Measurements from ENCODE around the gene SYTL2. TPM values are rescaled to one million over a fixed set of nuclear protein-coding genes. Genes with fewer than 3 reads are reported as not detected.

SYTL2 gene
- total RNA-seq, 1 experiment from 2014 or later, result 5.2 TPM

DNA sequence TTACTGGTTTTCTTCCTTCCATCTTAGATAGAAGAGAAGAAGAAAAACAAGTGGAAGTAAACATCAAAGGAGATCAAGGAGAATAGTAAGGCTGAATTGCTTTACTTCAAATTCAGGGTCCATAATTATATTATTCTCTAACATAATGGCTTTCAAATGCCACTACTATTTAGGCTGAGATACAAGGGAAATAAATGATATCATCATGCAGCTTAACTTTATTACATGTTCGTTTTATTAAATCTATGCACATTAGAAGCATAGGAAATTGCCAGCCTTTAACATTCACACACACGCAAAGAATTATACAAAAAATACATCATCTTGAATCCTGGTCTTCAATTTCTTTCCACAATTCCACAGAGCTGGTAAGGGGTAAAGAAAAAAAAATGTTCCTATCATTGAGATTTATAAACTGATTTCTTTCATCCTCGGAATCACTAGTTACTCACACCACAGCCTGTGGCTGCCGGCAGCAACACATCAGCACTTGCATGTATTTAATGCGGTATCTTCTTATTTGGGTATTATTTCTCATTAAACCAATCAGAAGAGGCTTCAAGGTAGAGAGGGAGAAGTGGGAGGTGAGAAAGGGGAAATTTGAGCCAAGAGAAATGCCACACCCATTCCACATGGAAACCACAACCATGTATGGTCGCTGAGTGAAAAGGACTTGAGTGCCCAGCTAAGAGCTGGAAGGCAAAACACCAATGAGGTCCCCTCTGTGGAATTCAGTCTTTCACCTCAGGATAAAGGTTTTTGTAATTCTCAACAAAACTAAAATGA is 26.3 kb downstream of the SYTL2 start:
- Histone ChIP-seq H4K8ac (replicated peaks; ENCODE audit: insufficient read length, low read depth, low read length) (no peak overlapping the region), H3K4me1 (ENCODE audit: insufficient read depth, low read length) (no peaks in the 10 kb centered on the region), H3K79me2 (ENCODE audit: insufficient read depth, low read length) (no peaks in the 10 kb centered on the region), H3K23ac (ENCODE audit: insufficient read length, low read depth, low read length) (no peak overlapping the region), H3K4me2 (ENCODE audit: insufficient read depth, insufficient read length, low read length) (no peak overlapping the region), H4K91ac (ENCODE audit: insufficient read length, low read depth, low read length) (no peak overlapping the region), H3K79me1 (ENCODE audit: insufficient read depth, low read depth, low read length, poor library complexity, severe bottlenecking) (no peaks in the 10 kb centered on the region), H3K9me3 (ENCODE audit: control insufficient read depth, low read depth, low read length) (no peaks in the 10 kb centered on the region), H3K18ac (ENCODE audit: insufficient read length, low read depth, low read length) (no peak overlapping the region), H2BK20ac (ENCODE audit: low read depth, low read length, poor library complexity, severe bottlenecking) (no peak overlapping the region), H2BK12ac (ENCODE audit: insufficient read length, low read depth, low read length) (no peak overlapping the region), H4K20me1 (ENCODE audit: control insufficient read depth, insufficient read depth, insufficient read length) (no peaks in the 10 kb centered on the region), H2AFZ (ENCODE audit: low read length) (no peak overlapping the region), H2BK15ac (ENCODE audit: low read depth, low read length) (no peak overlapping the region), H2BK120ac (ENCODE audit: low read depth, low read length, poor library complexity, severe bottlenecking) (no peak overlapping the region), H2AK5ac (ENCODE audit: insufficient read length, low read length) (no peak overlapping the region), H3K23me2 (ENCODE audit: insufficient read length, low read depth, low read length, poor library complexity, severe bottlenecking) (no peaks in the 10 kb centered on the region), H2BK5ac (ENCODE audit: insufficient read length, low read length) (no peak overlapping the region), H3T11ph (ENCODE audit: low read length) (no peak overlapping the region), H3K27me3 (ENCODE audit: insufficient read depth, low read length) (no peaks in the 10 kb centered on the region), H3K4ac (ENCODE audit: low read depth, low read length) (no peak overlapping the region), H3K56ac (ENCODE audit: insufficient read length, low read depth, low read length) (no peak overlapping the region), H3K9ac (ENCODE audit: extremely low read depth, insufficient read length, low read length) (no peak overlapping the region), H3K27ac (ENCODE audit: insufficient read length, low read depth, low read length) (no peak overlapping the region), H3K14ac (ENCODE audit: insufficient read depth, low read length) (no peak overlapping the region), H4K5ac (ENCODE audit: insufficient read length, low read depth, low read length) (no peak overlapping the region)
- Mint-ChIP-seq H3K27ac (no peak overlapping the region), H3K27me3 (ENCODE audit: low read depth) (no peaks in the 10 kb centered on the region), H3K4me3 (no peak overlapping the region), H3K4me1 (peaks cover 0 to 12% of the 10 kb centered on the region in 2 experiments; a peak in 2 of 4 replicates), H3K9me3 (peaks cover 8 to 13% of the 10 kb centered on the region in 2 experiments), H3K36me3 (ENCODE audit: insufficient read depth in 1 of 3, low read depth in 3 of 3) (peaks cover 3 to 13% (median 5%) of the 10 kb centered on the region in 3 experiments; a peak in 5 of 7 replicates)
- TF ChIP-seq, protein P1, sequence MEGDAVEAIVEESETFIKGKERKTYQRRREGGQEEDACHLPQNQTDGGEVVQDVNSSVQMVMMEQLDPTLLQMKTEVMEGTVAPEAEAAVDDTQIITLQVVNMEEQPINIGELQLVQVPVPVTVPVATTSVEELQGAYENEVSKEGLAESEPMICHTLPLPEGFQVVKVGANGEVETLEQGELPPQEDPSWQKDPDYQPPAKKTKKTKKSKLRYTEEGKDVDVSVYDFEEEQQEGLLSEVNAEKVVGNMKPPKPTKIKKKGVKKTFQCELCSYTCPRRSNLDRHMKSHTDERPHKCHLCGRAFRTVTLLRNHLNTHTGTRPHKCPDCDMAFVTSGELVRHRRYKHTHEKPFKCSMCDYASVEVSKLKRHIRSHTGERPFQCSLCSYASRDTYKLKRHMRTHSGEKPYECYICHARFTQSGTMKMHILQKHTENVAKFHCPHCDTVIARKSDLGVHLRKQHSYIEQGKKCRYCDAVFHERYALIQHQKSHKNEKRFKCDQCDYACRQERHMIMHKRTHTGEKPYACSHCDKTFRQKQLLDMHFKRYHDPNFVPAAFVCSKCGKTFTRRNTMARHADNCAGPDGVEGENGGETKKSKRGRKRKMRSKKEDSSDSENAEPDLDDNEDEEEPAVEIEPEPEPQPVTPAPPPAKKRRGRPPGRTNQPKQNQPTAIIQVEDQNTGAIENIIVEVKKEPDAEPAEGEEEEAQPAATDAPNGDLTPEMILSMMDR (conservative IDR thresholded peaks at IDR 0.05), result no peak
- no CpG with 5 or more reads among the region's 6 CpGs for WGBS (ENCODE audit: extremely low coverage, insufficient read length, low lambda C conversion rate)
- no peak for DNase-seq
